ENCODE measurements around the gene TSTD2.
"Not testable (repeated sequence)": the region's sequence is repeated elsewhere in the genome, so short reads cannot be mapped to it uniquely, and the experiment has no call there.

Gene TSTD2

DNA sequence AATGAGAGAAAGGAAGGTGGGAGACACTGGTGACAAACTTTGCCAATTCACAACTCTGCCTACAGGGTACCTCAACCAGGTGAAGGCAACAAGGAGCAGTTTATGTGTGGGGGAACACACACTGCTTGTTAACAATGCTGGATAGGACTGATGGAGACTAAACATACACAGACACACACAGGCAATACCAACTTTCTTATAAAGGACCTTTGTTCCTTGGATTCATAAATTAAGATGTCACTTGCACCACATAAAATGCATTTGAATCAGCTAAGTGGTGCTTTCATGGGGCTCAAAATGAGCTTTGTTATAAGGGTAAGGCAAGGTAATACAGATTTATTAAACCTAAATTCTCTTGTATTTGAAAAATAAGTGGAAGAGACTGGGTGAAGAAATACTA lies 4.0 kb downstream of the TSTD2 start:
- no peak for DNase-seq

DNA sequence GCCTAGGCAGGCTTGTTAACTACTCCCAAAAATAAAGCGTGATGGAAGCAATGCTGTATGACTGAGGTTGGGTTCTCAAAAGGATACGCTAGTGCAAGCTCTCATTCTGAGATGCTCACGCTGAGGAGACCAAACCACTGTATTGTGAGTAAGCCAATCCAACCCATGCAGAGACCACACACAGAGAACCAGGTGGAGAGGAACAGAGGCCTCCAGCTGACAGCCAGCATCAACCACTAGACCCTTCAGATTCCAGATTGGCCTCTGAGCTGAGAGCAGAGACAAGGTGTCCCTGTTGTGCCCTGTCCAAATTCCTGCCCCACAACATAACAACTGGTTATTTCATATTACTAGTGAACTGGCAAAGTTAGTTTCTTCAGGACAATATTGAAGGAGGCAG lies 4.5 kb downstream of the TSTD2 start:
- DNase-seq = no peak

DNA sequence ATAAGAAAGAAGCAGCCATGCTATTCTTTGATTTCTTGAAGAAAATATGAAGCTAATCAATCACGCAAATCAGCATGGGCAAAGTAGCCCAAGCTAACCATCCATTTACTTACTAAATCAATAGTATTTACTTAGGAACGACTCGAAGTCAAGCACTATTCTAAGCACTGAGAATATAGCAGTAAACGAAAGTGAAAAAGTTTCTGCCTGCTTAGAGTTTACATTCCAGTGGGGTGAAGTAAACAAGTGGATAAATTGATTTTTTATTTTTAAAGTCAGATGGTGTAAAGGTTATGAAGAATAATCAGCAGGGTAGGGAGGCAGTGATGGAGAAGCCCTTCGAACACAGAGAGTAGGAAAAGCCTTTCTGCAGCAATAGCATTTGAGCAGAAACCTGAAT lies 5.5 kb downstream of the TSTD2 start:
- no peak for DNase-seq

DNA sequence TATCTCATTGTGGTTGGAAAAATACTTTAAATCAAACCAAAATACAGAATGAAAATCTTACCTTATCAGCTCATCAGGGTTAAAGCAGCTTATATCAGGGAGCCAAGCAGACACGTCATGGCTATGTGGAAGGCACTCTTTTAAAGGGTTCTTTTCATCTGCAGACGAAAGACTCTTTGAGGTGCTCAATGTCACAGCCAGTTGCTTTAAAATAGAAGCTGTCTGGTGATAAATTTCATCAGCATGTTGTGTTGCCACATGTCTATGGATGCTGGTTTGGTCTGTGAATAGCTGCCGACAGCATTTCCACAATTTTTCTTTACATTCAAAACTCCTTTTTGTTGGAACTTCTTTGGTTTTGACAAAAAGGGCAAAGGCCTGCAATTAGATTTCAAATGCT lies 7.5 kb downstream of the TSTD2 start:
- DNase-seq = no peak

DNA sequence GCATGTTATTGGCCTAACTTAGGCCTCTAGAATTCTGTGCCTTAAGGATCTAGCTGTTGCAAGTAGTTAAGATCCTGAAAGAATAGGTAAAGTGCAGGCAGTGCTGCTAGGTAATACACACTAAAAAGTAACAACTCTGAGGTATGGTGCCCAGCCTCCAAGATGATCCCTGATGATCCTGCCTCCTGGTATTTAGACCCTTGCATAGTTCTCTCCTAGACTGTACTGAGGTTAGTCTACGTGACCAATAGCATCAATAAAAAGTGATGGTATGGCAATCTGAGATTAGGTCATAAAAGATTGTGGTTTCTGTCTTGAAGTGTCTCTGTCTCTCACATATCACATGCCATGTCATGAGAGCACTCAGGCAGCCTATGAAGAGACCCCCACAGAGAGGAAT lies 9.2 kb downstream of the TSTD2 start:
- DNase-seq = no peak

DNA sequence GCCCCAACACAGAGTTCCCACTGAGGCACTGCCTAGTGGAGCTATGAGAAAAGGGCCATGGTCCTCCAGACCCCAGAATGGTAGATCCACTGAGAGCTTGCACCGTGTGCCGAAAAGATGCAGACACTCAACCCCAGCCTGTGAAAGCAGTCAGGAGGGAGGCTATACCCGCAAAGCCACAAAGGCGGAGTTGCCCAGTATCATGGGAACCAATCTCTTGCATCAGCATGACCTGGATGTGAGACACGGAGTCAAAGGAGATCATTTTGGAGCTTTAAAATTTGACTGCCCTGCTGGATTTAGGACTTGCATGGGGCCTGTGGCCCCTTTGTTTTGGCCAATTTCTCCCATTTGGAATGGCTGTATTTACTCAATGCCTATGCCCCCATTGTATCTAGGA lies 10.7 kb downstream of the TSTD2 start:
- not testable (repeated sequence) for DNase-seq

DNA sequence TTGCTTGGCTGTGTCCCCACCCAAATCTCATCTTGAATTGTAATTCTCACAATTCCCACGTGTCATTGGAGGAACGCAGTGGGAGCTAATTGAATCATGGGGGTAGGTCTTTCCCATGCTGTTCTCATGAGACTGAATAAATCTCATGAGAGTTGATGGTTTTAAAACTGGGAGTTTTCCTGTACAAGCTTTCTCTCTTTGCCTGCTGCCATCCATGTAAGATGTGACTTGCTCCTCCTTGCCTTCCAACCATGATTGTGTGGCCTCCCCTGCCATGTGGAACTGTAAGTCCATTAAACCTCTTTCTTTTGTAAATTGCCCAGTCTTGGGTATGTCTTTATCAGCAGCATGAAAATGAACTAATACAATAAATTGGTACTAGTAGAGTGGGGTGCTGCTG lies 13.1 kb downstream of the TSTD2 start:
- not testable (repeated sequence) for DNase-seq

DNA sequence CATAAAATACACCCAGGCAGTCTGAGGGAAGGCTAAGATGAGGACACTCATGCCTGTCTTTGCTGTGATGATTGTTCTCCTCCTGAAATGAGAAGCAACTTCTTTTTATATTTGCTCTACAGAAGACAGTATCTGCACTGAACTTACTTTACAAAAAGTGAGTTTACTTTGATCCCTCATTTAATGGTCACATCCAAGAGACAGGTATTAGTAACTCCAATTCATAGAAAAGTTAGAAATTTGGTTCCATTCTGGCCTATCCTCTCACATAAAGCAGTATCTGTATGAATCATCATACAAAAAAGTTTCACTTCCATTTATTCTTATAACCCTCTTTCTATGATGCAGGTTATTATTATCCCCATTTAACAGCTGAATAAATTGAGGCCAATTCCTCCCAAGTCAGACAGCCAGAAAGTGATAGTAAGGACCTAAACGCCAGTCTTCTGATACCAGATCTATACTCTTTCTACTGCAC lies 15.2 kb downstream of the TSTD2 start:
- DNase-seq = no peak

DNA sequence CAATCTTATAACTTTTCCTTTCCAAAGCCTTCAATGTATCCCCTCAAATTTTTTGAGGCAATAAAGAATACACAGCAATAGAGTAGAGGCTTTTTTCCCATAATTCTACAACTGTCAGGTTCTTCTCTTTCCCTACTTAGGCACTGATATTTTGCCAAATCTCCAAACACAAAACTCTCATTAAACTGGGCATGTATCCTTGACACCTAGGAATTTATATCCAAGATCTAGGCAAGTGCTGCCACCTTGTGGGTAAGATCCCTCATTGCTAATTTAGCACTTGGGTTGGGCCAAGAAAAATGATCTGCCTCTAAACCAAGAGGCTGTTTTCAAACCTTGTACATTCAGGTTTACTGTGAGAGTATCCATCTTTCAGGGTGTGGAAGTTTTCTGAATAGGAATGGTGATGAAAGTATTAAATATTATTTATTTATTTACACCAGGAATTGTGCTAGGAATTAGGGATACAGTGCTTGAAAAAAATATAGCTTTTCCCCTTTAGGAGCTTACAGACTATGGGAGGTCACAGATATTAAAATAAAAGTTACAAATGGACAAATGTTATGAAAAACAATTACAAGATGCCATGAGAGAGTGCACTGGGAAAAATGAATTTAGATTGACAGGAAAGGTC lies 17.6 kb downstream of the TSTD2 start:
- peak; percentile 61 for DNase-seq

DNA sequence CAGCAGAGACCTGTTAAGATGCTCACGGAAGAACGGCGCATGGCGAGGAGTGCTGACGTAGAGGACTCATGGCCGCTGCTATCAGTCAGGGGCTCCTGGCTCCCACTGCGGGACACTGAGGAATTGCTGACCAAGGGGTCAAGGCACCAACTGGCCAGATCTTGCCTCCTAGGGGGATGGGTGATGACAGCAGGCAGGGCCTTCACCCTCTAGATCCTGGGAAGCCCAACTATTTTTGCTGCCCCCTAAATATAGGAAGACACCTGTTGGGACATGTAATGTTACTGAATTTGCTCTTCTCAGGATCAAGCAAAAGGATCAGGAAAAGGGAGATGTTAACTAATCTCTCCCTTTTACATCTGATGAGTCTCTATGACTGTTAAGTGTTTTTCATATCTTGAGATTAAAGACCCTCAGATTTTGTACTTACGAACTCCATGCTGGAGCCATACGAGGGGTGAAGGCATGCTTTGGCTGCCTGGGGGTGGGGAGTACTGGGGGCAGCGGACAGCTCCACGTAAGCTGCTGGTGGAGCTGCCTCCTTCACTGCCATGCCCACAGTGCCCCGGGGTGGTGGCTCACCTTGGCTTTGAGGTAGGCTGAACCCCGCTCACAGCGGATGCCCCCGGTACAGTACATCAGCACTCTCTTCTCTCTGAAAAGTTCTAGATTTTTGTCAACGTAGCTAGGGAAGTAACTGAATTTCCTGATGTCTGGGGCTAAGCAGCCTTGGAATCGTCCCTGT lies 28.1 kb downstream of the TSTD2 start:
- DNase-seq = no peak

DNA sequence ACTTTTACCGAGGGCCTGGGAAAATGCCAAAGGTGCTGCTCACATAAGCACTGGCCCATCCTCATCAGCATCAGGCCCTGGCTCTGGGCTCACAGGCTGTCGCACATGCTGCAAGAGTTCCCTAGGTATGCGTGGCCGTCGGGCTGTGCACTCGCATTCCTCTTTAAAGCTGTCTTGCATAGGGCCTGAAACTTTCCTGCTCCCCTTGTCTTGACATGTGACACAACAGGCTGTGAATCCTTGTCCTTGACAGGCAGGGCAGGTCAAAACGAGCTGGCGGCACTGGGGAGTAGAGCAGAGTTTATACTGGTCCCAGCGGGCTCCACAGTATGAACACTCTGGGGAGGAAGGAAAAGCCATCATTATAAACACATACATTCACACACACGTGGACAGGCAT lies 30.7 kb downstream of the TSTD2 start:
- no peak for DNase-seq

DNA sequence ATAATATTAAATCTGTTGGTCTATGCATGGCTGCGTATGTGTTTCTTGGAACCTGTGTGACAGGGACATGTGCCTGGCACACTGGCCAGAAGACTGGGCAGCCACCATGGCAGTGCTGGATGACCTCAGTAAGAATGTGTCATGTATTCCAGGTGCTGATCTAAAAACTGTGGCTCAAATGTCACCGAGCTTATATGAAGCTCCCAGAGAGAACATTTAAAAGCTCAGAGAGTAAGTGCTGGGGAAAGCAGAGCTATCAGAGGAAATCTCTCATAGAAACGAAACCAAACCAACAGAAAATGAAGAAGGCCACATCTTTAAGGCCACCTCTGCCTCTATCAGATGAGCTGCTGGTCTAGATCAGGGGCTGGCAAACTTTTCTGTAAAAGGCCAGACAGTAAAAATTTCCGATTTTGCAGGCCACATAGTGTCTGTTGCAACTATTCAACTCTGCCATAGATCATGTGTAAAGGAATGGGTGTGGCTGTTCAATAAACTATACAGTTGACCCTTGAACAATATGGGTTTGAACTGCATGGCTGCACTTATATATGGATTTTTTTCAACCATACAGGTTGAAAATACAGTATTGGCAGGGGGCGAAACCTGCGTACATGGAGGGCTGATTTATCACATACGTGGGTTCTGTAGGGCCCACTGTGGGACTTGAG lies 31.8 kb downstream of the TSTD2 start:
- DNase-seq = no peak

DNA sequence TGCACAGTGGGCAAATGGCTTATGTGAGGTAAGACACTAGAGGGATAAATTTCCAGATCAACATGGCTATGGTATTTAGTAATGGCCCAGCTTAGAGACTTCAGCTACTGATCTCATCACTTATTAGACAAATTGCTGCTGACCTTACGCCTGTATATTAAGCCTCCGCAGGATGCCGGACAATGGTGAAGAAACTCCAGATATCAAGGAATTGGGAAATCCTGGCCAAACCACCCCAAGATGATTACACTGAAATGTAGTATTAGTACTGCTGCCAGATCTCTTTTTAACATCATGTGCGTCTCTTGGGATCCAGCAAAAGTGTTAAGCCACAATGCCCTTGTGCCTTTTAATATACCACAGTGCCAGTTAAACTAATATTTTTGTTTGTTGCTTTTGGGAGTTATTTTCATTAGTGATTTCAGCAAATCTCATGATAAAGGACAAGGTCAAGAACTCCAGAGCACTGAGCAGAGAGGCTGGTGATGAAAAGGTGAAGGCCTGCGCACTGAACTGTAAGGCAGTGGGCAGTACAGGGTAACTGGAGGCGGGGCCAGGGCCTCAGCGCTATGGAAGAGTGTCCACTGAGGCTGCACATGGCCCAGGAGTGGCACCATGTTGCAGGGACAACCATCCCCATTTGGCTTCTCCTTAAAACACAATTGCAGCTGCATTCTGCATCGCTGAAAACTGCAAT lies 32.5 kb downstream of the TSTD2 start:
- no peak for DNase-seq

DNA sequence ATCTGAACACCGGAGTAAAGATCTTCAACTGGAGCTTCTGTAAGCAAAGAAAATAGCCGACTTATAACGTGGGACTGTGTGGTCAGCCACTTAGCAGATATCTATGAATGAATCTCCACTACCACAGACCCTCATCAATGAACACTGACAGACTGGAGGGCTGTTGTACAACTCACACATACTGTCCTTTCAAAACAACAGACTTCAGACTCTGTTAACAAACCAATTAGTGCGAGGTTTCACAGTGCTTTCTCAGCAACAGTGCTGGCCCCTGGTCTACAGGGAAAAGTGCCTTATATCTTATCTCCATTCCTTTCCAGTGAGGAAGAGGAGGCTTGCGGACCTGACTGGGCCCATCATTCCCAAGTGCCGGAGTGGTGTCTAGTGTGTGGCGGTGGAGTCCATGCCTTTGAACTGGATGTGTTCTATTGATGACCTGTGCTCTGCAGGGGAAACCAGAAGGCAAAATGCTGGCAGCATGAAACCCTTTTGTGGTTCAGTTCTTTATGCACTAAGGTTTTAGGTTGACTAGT lies 33.8 kb downstream of the TSTD2 start:
- DNase-seq = no peak

DNA sequence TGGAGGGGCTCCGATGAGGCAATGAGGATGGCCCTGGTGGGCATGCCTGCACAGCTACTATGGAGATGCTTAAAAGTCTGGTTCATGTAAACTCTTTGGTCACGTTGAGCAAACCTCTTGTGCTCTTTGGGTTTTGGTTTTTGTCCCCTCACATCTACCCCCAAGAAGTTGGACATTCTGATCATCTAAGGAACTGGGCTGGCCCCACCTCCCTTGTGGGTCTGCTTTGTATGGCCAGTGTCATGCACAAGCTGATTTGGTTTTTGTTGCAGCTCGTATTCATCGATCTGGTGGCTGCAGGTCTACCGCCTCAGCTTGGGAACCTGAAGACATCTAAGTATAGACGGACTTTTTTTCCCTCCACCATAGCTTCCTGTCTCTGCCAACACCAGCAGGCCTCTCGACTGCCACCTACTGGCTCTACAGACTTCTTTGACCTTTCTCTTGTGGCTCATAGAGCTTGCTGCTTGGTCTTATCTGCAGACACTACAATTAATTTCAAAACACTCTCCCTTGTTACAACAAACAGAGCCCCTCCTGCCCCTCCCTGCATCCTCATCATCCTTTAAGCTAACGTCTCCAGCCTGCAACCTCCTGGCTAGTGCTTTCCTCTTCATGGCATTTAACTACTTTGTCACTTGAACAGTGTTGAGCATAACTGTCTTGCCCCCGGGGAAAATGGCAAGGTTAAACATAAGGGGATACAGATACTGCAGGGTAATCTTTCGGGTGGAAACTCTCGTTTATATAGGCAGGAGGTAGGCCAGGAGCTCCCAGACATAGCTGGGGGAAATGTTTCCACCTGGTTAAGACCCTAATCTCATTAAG lies 34.5 kb downstream of the TSTD2 start:
- peak; percentile 75 for DNase-seq

DNA sequence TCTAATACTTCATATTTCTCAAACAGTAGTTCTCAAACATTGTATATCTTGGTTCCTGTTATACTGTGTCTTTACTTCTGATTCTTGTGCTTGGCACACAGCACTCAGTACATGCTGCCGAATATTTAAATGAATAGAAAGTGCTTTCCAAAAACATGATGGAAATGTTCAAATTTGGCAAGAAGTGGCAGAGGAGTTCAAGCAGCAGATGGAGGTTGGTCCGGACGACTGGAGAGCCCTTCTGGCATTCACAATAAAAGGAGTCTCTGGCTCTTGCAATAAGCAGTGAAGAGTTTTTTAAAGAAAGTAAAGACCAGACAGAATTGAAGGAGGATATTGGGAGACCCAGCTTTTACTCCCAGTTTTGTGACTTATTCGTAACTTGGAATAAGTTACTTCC lies 36.3 kb downstream of the TSTD2 start:
- DNase-seq = no peak

DNA sequence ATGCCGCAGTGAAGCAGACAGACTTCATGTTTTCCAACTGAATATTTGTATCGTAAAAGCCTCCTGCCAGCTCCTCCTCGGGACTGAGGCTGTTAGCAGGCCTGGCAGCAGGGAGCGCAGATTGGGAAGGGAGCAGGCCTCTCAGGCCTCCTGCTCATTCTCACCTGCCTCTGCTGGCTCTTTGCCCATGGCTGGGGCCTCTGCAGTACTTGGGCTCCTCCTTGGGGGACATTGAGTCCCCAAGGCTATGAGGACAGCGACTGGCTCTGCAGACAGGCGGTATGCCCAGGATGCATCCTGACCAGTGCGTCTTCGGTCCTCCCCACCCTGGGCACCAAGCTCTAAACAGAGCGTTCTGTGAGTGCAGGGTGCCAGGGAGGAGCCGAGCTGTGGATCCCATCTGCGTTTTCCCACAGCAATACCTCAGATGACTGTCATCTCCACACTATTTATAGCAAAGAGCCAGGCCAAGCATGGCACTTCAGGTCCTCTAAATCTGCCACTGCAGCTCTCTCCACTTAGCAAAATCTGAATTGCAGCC lies 38.7 kb downstream of the TSTD2 start:
- DNase-seq = no peak

DNA sequence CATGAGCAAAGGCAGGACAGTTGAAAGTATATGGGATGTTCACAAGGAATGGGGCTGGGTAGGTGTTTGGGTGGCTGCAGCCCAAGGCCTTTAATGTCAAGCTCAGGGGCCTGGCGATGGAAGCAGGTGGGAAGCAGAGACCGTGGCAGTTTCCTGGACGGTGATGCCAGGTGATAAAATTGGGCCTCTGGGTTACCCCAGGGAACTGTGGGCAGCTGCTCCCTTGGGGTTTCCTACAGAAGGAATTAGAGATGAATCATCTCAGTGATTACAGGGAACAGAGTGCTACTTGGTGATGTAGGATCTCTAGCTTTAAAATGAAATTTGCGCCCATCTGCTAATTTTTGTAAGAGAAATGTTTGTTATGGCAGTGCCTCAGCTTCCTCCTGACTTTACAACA lies 39.2 kb downstream of the TSTD2 start:
- DNase-seq = no peak

DNA sequence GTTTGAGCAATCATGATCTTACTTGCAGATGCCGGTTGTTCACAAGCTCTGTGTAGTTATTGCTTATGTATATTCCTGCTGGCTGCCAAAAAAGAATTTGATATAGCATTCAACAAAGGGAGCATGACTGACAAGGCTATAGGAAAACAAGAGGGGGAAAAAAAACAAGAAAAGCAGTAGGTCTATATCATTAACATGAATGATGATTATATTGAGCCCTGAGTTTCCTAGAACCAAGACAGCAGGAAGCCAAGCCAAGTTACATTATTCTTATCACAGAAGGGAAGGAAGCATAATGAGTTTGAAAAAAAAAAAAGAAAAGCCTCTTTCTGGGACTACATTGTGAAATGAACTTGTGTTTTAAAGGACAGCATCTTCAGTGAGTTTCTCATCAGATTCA lies 41.0 kb downstream of the TSTD2 start:
- no peak for DNase-seq

DNA sequence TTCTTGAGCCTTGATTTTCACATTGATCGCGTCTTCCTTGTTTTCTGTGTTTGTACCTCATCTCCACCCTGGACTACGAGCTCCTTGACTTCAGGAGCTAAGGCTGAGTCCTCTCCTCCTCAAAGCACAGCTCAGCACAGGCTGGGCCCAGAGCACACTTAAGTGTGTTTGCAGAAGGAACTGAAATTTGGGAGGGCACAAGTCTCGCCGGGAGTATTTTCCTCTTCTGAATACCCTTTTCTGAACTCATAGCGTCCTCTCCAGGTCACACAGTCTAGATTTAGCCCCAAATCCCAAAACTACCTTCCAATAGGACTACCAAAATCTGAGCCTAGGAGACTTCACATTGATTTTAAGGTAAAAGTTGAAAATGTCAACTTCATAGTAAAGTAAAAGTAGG lies 41.6 kb downstream of the TSTD2 start:
- DNase-seq = no peak

DNA sequence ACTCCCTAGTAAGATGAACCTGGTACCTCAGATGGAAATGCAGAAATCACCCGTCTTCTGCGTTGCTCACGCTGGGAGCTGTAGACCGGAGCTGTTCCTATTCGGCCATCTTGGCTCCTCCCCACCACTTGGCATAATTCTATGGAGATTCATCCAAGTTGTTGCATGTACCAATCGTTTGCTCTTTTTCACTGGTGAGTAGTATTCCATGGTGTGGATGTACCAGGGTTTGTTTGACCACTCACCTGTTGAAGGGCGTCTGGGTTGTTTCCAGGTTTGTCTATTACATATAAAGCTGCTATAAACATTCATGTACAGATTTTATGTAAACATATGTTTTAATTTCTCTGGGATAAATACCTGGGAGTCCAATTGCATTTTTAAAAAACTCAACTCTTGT lies 46.3 kb downstream of the TSTD2 start:
- not testable (repeated sequence) for DNase-seq

DNA sequence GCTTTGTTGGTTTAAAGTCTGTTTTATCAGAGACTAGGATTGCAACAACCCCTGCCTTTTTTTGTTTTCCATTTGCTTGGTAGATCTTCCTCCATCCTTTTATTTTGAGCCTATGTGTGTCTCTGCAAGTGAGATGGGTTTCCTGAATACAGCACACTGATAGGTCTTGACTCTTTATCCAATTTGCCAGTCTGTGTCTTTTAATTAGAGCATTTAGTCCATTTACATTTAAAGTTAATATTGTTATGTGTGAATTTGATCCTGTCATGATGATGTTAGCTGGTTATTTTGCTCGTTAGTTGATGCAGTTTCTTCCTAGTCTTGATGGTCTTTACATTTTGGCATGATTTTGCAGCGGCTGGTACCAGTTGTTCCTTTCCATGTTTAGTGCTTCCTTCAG lies 48.4 kb downstream of the TSTD2 start:
- not testable (repeated sequence) for DNase-seq
